ENCODE data around the gene CALHM4.

CALHM4 gene

DNA sequence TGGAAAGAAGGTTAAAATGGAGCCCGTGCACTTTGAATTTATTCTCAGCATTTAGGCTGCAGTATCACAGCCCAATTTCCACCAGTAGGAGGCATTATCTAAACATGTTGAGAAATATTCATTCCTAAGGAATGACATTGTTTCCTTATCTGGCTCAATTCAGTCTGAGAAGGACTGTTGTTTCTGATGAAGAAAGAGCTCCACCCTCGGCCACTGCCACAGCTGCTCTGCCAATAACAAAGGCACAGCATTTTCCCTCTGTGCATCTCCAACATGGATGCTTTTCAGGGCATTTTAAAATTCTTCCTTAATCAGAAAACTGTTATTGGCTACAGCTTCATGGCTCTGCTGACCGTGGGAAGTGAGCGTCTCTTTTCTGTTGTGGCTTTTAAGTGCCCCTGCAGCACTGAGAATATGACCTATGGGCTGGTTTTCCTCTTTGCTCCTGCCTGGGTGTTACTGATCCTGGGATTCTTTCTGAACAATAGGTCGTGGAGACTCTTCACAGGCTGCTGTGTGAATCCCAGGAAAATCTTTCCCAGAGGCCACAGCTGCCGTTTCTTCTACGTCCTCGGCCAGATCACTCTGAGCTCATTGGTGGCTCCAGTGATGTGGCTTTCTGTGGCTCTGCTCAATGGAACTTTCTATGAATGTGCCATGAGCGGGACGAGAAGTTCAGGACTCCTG lies 42.0 kb upstream of the CALHM4 start, which contains the start of gene CALHM5:
CALHM5 (plus strand) TSS at position 216 of the 687 bp plus-strand sequence; CDS start at position 274, 58 bp downstream.
- no peak within 1 kb of the TSS for H2AFZ ChIP-seq (ENCODE audit: low read depth, low read length, severe bottlenecking)
- H3K27me3 ChIP-seq (ENCODE audit: low read length), result no peaks in the 10 kb centered on the region
- no peaks in the 10 kb centered on the region for H3K79me2 ChIP-seq (ENCODE audit: insufficient read depth, low read length)
- H3K9ac ChIP-seq (ENCODE audit: low read length), result no peak within 1 kb of the TSS
- H3K4me2 ChIP-seq (ENCODE audit: low read depth, low read length, poor library complexity, severe bottlenecking), result no peak within 1 kb of the TSS
- no peaks in the 10 kb centered on the region for H4K20me1 ChIP-seq (ENCODE audit: low read depth, low read length)
- no peaks in the 10 kb centered on the region for H3K9me3 ChIP-seq (ENCODE audit: insufficient read depth, low read length)
- H3K27ac ChIP-seq (ENCODE audit: low read depth, low read length), result no peak within 1 kb of the TSS
- no peak for TF ChIP-seq EZH2phosphoT487 (conservative IDR thresholded peaks at IDR 0.05; ENCODE audit: low read length)
- TF ChIP-seq, protein P1, sequence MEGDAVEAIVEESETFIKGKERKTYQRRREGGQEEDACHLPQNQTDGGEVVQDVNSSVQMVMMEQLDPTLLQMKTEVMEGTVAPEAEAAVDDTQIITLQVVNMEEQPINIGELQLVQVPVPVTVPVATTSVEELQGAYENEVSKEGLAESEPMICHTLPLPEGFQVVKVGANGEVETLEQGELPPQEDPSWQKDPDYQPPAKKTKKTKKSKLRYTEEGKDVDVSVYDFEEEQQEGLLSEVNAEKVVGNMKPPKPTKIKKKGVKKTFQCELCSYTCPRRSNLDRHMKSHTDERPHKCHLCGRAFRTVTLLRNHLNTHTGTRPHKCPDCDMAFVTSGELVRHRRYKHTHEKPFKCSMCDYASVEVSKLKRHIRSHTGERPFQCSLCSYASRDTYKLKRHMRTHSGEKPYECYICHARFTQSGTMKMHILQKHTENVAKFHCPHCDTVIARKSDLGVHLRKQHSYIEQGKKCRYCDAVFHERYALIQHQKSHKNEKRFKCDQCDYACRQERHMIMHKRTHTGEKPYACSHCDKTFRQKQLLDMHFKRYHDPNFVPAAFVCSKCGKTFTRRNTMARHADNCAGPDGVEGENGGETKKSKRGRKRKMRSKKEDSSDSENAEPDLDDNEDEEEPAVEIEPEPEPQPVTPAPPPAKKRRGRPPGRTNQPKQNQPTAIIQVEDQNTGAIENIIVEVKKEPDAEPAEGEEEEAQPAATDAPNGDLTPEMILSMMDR (IDR thresholded peaks at IDR 0.05; ENCODE audit: insufficient read depth, low read length, poor library complexity, severe bottlenecking), result no peak
- no peaks in the 10 kb centered on the region for H3K36me3 ChIP-seq (ENCODE audit: low read length)
- H3K9me2 ChIP-seq (replicated peaks; ENCODE audit: insufficient read depth, low read length), result no peaks in the 10 kb centered on the region
- no peaks in the 10 kb centered on the region for H3F3A ChIP-seq (ENCODE audit: insufficient read depth)
- no peak within 1 kb of the TSS for H3K4me3 ChIP-seq (ENCODE audit: insufficient read depth, low read length, poor library complexity, severe bottlenecking)

DNA sequence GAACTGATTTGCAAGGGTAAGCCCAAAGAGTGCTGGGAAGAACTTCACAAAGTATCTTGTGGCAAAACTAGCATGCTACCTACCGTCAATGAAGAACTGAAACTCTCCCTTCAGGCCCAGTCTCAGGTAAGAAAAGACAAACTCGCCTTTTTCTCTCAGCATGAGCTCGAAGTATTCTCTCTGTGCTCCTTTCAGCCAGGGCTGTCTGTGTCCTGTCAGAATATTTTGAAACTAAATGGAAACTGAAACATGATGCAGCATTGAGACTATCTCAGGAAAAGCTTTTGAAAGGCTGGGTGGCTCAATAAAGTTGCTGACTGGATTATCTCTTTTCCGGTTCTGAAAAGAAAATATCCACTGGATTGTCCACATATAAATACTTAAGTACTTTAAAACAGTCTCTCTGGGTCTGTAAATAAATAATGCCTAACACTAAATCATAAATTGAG lies 41.4 kb upstream of the CALHM4 start:
- no peak overlapping the region for H3K4me3 ChIP-seq (ENCODE audit: insufficient read depth, low read length, poor library complexity, severe bottlenecking)
- H3F3A ChIP-seq (ENCODE audit: insufficient read depth), result no peaks in the 10 kb centered on the region
- H2AFZ ChIP-seq (ENCODE audit: low read depth, low read length, severe bottlenecking), result no peak overlapping the region
- no peaks in the 10 kb centered on the region for H3K79me2 ChIP-seq (ENCODE audit: insufficient read depth, low read length)
- no peaks in the 10 kb centered on the region for H4K20me1 ChIP-seq (ENCODE audit: low read depth, low read length)
- no peak overlapping the region for H3K27ac ChIP-seq (ENCODE audit: low read depth, low read length)
- no peaks in the 10 kb centered on the region for H3K36me3 ChIP-seq (ENCODE audit: low read length)
- H3K9me3 ChIP-seq (ENCODE audit: insufficient read depth, low read length), result no peaks in the 10 kb centered on the region
- no peaks in the 10 kb centered on the region for H3K9me2 ChIP-seq (replicated peaks; ENCODE audit: insufficient read depth, low read length)
- TF ChIP-seq, protein P1 (IDR thresholded peaks at IDR 0.05; ENCODE audit: insufficient read depth, low read length, poor library complexity, severe bottlenecking), result no peak
- no peak for TF ChIP-seq EZH2phosphoT487 (conservative IDR thresholded peaks at IDR 0.05; ENCODE audit: low read length)
- no peak overlapping the region for H3K4me2 ChIP-seq (ENCODE audit: low read depth, low read length, poor library complexity, severe bottlenecking)
- H3K9ac ChIP-seq (ENCODE audit: low read length), result no peak overlapping the region
- H3K27me3 ChIP-seq (ENCODE audit: low read length), result no peaks in the 10 kb centered on the region

DNA sequence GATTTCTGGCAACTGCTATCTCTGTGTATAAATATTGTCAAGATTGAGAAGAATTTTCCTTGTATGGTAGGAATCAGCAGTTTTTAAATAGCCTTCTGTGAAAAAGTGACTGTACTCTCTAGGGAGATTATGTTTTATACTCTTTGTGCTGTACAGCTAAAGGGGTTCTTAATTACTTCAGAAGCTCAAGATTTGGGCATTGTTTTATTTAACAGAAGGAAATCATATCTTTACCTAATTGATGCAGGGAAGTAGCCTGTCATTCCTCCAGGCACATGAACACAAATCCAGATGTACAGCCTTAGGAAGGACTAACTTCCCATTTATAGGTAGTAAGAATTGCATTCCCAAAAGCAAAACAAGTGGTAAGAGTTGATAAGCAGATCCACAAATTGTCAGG lies 40.8 kb upstream of the CALHM4 start:
- H3K9me2 ChIP-seq (replicated peaks; ENCODE audit: insufficient read depth, low read length), result no peaks in the 10 kb centered on the region
- no peaks in the 10 kb centered on the region for H3K79me2 ChIP-seq (ENCODE audit: insufficient read depth, low read length)
- no peaks in the 10 kb centered on the region for H3K36me3 ChIP-seq (ENCODE audit: low read length)
- no peak overlapping the region for H2AFZ ChIP-seq (ENCODE audit: low read depth, low read length, severe bottlenecking)
- no peak overlapping the region for H3K9ac ChIP-seq (ENCODE audit: low read length)
- H3K9me3 ChIP-seq (ENCODE audit: insufficient read depth, low read length), result no peaks in the 10 kb centered on the region
- H3F3A ChIP-seq (ENCODE audit: insufficient read depth), result no peaks in the 10 kb centered on the region
- no peak overlapping the region for H3K4me2 ChIP-seq (ENCODE audit: low read depth, low read length, poor library complexity, severe bottlenecking)
- H3K27me3 ChIP-seq (ENCODE audit: low read length), result no peaks in the 10 kb centered on the region
- TF ChIP-seq, protein P1 (IDR thresholded peaks at IDR 0.05; ENCODE audit: insufficient read depth, low read length, poor library complexity, severe bottlenecking), result no peak
- TF ChIP-seq EZH2phosphoT487 (conservative IDR thresholded peaks at IDR 0.05; ENCODE audit: low read length), result no peak
- no peak overlapping the region for H3K27ac ChIP-seq (ENCODE audit: low read depth, low read length)
- no peak overlapping the region for H3K4me3 ChIP-seq (ENCODE audit: insufficient read depth, low read length, poor library complexity, severe bottlenecking)
- H4K20me1 ChIP-seq (ENCODE audit: low read depth, low read length), result no peaks in the 10 kb centered on the region

Data from SU-DHL-6 (cell line).